Measurements from ENCODE around the gene KRTAP13-4.

Gene KRTAP13-4

DNA sequence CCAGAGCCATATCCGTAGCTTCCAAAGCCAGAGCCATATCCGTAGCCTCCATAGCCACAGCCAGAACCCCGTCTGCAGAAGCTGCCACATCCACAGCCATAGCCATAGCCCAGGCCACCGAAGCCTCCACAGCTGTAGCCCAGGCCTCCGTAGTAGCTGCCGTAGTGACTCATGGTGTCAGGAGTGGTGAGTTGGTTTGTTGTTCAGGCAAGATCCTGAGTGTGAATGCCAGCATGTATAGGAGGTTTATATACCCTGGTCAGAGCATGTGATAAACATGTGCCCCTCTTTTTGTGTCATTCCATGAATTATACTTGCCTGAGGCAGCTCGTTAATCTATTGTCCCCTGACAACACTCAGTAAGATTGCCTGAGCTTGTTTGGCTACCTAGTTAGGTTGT is 50.1 kb downstream of the KRTAP13-4 start, which contains the start of gene KRTAP19-1:
Gene KRTAP19-1 (minus strand): TSS at position 223 of the 400 bp plus-strand sequence. CDS start 50 bp downstream, at position 173.
- no peak within 1 kb of the TSS for H3K4me3 ChIP-seq (ENCODE audit: low read depth in 1 of 5, low read length in 5 of 5)
- no peaks in the 10 kb centered on the region for H3K9me3 ChIP-seq (ENCODE audit: control insufficient read depth in 5 of 5, low read length in 5 of 5)
- H3K36me3 ChIP-seq (ENCODE audit: control insufficient read depth in 5 of 5, insufficient read depth in 5 of 5, low read length in 5 of 5), result no peaks in the 10 kb centered on the region
- no peak within 1 kb of the TSS for H3K9ac ChIP-seq (ENCODE audit: low read length in 5 of 5)
- no peak within 1 kb of the TSS for H3K27ac ChIP-seq (ENCODE audit: low read depth, low read length)
- no peaks in the 10 kb centered on the region for H3K4me1 ChIP-seq (ENCODE audit: control insufficient read depth in 5 of 5, insufficient read depth in 5 of 5, low read length in 5 of 5)
- H3K27me3 ChIP-seq (ENCODE audit: control insufficient read depth in 5 of 5, insufficient read depth in 4 of 5, low read length in 5 of 5), result no peaks in the 10 kb centered on the region

Data from subcutaneous abdominal adipose tissue (tissue), 5 donors.